MCF 10A (cell line): ENCODE results near the gene CR1L. TPM values are rescaled to one million over a fixed set of nuclear protein-coding genes. Genes with fewer than 3 reads are reported as not detected.
"Not testable (repeated sequence)": the region's sequence is repeated elsewhere in the genome, so short reads cannot be mapped to it uniquely, and the experiment has no call there.

Experiments used
- BruUV-seq: library from RNA; stranded (reverse); fragments of 400-500 nt; replicated peaks from 2 replicates; lab custom pipeline; 2021; lab: Mats Ljungman, UMichigan
- CTCF ChIA-PET: fragments of 300-600 bp; sonication (Branson Sonifier 250); formaldehyde crosslinking; extraction: SDS; loops from one replicate; lab custom pipeline; 2021; ENCODE audit warnings: antibody characterized with exemption, inconsistent platforms; lab: Yijun Ruan, JAX
- POLR2A ChIA-PET: fragments of 300-600, 350-650 bp; sonication (Branson Sonifier 250); formaldehyde crosslinking; extraction: SDS; loops from one replicate; lab custom pipeline; 2020; ENCODE audit warnings: antibody characterized with exemption, inconsistent platforms; lab: Yijun Ruan, JAX
- DNase-seq: peaks from one replicate; pipeline ENCODE4 v3.0.0-alpha.2; 2018; ENCODE audit not compliant: unreplicated experiment
- H3K27ac Mint-ChIP-seq: one replicate; pipeline ENCODE4 v1.8.0; 2022; ENCODE audit warnings: mild to moderate bottlenecking, low read depth, mixed read lengths; ENCODE audit not compliant: unreplicated experiment
- H3K27me3 Mint-ChIP-seq: one replicate; pipeline ENCODE4 v1.8.0; 2022; ENCODE audit warnings: mixed read lengths; ENCODE audit not compliant: insufficient read depth, unreplicated experiment
- H3K36me3 Mint-ChIP-seq: one replicate; pipeline ENCODE4 v1.8.0; 2022; ENCODE audit warnings: mild to moderate bottlenecking, moderate library complexity, mixed read lengths; ENCODE audit not compliant: insufficient read depth, unreplicated experiment
- H3K4me1 Mint-ChIP-seq: one replicate; pipeline ENCODE4 v1.8.0; 2022; ENCODE audit warnings: mixed read lengths; ENCODE audit not compliant: insufficient read depth, unreplicated experiment
- H3K4me3 Mint-ChIP-seq: one replicate; pipeline ENCODE4 v1.8.0; 2022; ENCODE audit warnings: mild to moderate bottlenecking, moderate library complexity, mixed read lengths; ENCODE audit not compliant: unreplicated experiment
- H3K9me3 Mint-ChIP-seq: one replicate; pipeline ENCODE4 v1.8.0; 2022; ENCODE audit warnings: mixed read lengths; ENCODE audit not compliant: unreplicated experiment
- intact Hi-C: fragments of 100-400 bp; cut with micrococcal nuclease; formaldehyde crosslinking; loops from 2 replicates; pipeline ENCODE4 v1.14.1; 2022
- total RNA-seq: library from RNA; stranded (reverse); gene quantifications from 2 replicates; pipeline ENCODE4 v1.2.3, GENCODE V29; 2022
- TF ChIP-seq, protein P1 (sequence below): fragments of 200-600 bp; IDR thresholded peaks from one replicate; pipeline ENCODE4 v1.8.0; 2022; ENCODE audit warnings: antibody characterized with exemption, mild to moderate bottlenecking; ENCODE audit not compliant: unreplicated experiment

The CR1L gene
- total RNA-seq, 1 experiment from 2014 or later, result not detected

DNA sequence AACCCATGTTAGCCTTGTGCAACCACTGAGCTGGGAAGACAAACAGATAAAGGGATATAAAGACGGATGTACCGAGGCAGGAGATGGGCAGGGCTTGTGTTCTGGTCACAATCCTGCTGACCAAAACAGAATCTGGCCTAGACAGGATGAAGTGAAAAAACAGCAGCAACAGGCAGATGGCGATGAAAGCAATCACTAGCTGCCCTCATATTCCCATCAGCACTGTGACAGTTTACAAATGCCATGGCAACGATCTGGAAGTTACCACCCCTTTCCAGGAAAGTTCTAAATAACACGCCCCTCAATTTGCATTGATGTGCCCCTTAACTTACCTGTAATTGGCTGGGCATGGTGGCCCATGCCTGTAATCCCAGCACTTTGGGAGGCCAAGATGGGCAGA lies 66.4 kb downstream of the CR1L start:
- BruUV-seq, result no TSS peak
- Mint-ChIP-seq H3K36me3 (no peaks in the 10 kb centered on the region), H3K27me3 (no peaks in the 10 kb centered on the region), H3K4me1 (peaks cover 25% of the 10 kb centered on the region), H3K4me3 (no peak overlapping the region), H3K9me3 (peaks cover 7% of the 10 kb centered on the region), H3K27ac (no peak overlapping the region)
- TF ChIP-seq, protein P1, sequence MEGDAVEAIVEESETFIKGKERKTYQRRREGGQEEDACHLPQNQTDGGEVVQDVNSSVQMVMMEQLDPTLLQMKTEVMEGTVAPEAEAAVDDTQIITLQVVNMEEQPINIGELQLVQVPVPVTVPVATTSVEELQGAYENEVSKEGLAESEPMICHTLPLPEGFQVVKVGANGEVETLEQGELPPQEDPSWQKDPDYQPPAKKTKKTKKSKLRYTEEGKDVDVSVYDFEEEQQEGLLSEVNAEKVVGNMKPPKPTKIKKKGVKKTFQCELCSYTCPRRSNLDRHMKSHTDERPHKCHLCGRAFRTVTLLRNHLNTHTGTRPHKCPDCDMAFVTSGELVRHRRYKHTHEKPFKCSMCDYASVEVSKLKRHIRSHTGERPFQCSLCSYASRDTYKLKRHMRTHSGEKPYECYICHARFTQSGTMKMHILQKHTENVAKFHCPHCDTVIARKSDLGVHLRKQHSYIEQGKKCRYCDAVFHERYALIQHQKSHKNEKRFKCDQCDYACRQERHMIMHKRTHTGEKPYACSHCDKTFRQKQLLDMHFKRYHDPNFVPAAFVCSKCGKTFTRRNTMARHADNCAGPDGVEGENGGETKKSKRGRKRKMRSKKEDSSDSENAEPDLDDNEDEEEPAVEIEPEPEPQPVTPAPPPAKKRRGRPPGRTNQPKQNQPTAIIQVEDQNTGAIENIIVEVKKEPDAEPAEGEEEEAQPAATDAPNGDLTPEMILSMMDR, result peak; percentile 19
- intact Hi-C loops, result no loop called here
- ChIA-PET POLR2A (interaction anchor here (0.6 to 5.6 kb wide), 6 partner anchors 12 to 54 kb away, joined by 3 to 65 read pairs (median 4); partner anchors contain the start of gene CD46), CTCF (interaction anchor here (0.6 to 4.3 kb wide), 7 partner anchors 13 to 339 kb away, joined by 3 to 23 read pairs (median 4); no protein-coding TSS in a partner anchor)
- DNase-seq, result peak; percentile 74

GRCh38 chr1:207712701-207713100 lies 67.8 kb downstream of the CR1L start:
- DNase-seq, H3K9me3 Mint-ChIP-seq, H3K27me3 Mint-ChIP-seq, H3K4me3 Mint-ChIP-seq, intact Hi-C loops, H3K27ac Mint-ChIP-seq, H3K36me3 Mint-ChIP-seq, BruUV-seq: not testable (repeated sequence)
- peaks cover 11% of the 10 kb centered on the region for H3K4me1 Mint-ChIP-seq
- POLR2A ChIA-PET, result interaction anchor here (1.4 to 2.8 kb wide), 2 partner anchors 13 to 26 kb away, joined by 3 to 13 read pairs; no protein-coding TSS in a partner anchor
- CTCF ChIA-PET, result interaction anchor here (0.7 to 4.3 kb wide), 3 partner anchors 14 to 70 kb away, joined by 3 to 23 read pairs (median 3); no protein-coding TSS in a partner anchor

DNA sequence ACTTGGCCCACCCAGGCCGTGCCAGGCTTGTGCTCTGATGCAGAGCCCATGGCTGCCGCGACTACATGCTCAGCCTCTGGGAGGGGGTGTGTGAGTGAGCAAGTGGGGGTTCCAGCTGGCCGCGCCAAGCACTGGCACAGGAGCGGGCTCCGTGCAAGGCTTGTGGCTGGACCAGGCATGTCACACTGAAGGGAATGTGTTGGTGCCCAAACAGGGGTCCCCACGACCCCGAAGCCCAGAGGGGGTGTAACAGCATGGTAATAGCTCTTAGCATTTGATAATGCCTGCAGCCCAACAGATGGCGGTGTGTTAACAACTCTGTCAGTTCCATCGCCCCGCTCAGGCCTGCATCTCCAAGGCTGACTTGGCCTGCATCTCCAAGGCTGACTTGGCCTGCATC lies 68.6 kb downstream of the CR1L start:
- POLR2A ChIA-PET, result interaction anchor here (0.5 kb wide), 1 partner anchor 78 kb away, joined by 3 read pairs; no protein-coding TSS in a partner anchor
- Mint-ChIP-seq H3K27me3 (no peaks in the 10 kb centered on the region), H3K4me3 (no peak overlapping the region), H3K36me3 (no peaks in the 10 kb centered on the region), H3K9me3 (peaks cover 7% of the 10 kb centered on the region), H3K27ac (no peak overlapping the region), H3K4me1 (peaks cover 3% of the 10 kb centered on the region)
- no peak for DNase-seq
- no TSS peak for BruUV-seq
- intact Hi-C loops, result no loop called here
- CTCF ChIA-PET, result interaction anchor here (0.6 to 4.3 kb wide), 6 partner anchors 15 to 134 kb away, joined by 3 to 23 read pairs (median 4); no protein-coding TSS in a partner anchor
- TF ChIP-seq, protein P1, result no peak

DNA sequence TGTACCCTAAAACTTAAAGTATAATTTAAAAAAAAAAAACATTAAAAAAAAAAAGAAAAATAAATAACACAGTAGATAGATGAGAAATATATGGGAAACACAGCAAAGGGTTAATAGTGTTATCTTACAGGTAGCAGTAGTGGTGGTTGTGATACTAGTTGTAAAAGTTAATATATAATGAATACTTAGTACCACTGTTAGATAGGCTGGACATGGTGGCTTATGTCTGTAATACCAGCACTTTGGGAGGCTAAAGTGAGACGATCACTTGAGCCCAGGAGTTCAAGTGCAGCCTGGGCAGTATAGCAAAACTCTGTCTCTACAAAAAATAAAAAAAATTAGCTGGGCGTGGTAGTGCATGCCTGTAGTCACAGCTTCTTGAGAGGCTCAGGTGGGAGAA lies 74.3 kb downstream of the CR1L start:
- ChIA-PET POLR2A (no interaction called here), CTCF (interaction anchor here (0.6 to 2.0 kb wide), 4 partner anchors 8 to 1604 kb away, joined by 3 to 13 read pairs (median 3); no protein-coding TSS in a partner anchor)
- Mint-ChIP-seq H3K9me3 (peaks cover 1% of the 10 kb centered on the region), H3K4me3 (no peak overlapping the region), H3K27ac (no peak overlapping the region), H3K36me3 (peaks cover 6% of the 10 kb centered on the region), H3K4me1 (no peaks in the 10 kb centered on the region), H3K27me3 (no peaks in the 10 kb centered on the region)
- no TSS peak for BruUV-seq
- no peak for DNase-seq
- TF ChIP-seq, protein P1, result no peak
- intact Hi-C loops, result no loop called here

GRCh38 chr1:207728200-207728858 lies 83.4 kb downstream of the CR1L start:
- POLR2A ChIA-PET, result interaction anchor here (0.6 to 1.1 kb wide), 3 partner anchors 12 to 27 kb away, joined by 3 to 4 read pairs (median 3); no protein-coding TSS in a partner anchor
- H3K27me3 Mint-ChIP-seq, H3K4me3 Mint-ChIP-seq, H3K27ac Mint-ChIP-seq, H3K36me3 Mint-ChIP-seq, DNase-seq, intact Hi-C loops, BruUV-seq, H3K4me1 Mint-ChIP-seq: not testable (repeated sequence)
- peaks cover 19% of the 10 kb centered on the region for H3K9me3 Mint-ChIP-seq
- CTCF ChIA-PET, result interaction anchor here (0.6 to 1.4 kb wide), 5 partner anchors 10 to 323 kb away, joined by 3 to 4 read pairs (median 3); no protein-coding TSS in a partner anchor

GRCh38 chr1:207737503-207738157 lies 92.7 kb downstream of the CR1L start:
- CTCF ChIA-PET, result interaction anchor here (0.9 to 2.5 kb wide), 3 partner anchors 9 to 39 kb away, joined by 3 to 11 read pairs (median 3); no protein-coding TSS in a partner anchor
- H3K4me3 Mint-ChIP-seq, intact Hi-C loops: not testable (repeated sequence)

More at GRCh38 chr1:207737503-207738157, 92.7 kb downstream of the CR1L start:
- BruUV-seq, H3K27me3 Mint-ChIP-seq, H3K36me3 Mint-ChIP-seq, H3K9me3 Mint-ChIP-seq, H3K27ac Mint-ChIP-seq: not testable (repeated sequence)
- H3K4me1 Mint-ChIP-seq, result peaks cover 38% of the 10 kb centered on the region
- DNase-seq, result peak; percentile 23
- POLR2A ChIA-PET, result interaction anchor here (0.7 to 11.1 kb wide), 7 partner anchors 11 to 59 kb away, joined by 3 to 160 read pairs (median 5); partner anchors contain the start of gene CD46
